ENCODE measurements around the gene USP32.

- no peak for TF ChIP-seq CTCF (IDR thresholded peaks at IDR 0.05)
- TF ChIP-seq POLR2A (IDR thresholded peaks at IDR 0.05) = no peak
Observed at GRCh38 chr17:60258313-60258712, 133.6 kb downstream of the USP32 start.
